A549 (cell line): Measurements from ENCODE around the gene VEZT.
A peak's percentile ranks its signal among the peaks of the same experiment; 100 is the strongest.

Experiments used
- BHLHE40 ChIP-seq: IDR thresholded peaks from 2 replicates; pipeline ENCODE4 v1.6.1; 2012; ENCODE audit warnings: low read depth, low read length, inconsistent platforms
- CEBPB ChIP-seq, 2 experiments: fragments of >200 bp in 1 of 2; sonication (Bioruptor Twin) in 1 of 2; formaldehyde crosslinking in 1 of 2; IDR thresholded peaks; 2 replicates each; pipeline ENCODE4 v1.6.1; 2012 to 2016
- CTCF ChIP-seq: fragments of >200 bp; sonication (Bioruptor Twin); formaldehyde crosslinking; IDR thresholded peaks from 3 replicates; pipeline ENCODE4 v1.5.1; 2016
- MAFK ChIP-seq: fragments of 450-650 bp; IDR thresholded peaks from 2 replicates; pipeline ENCODE4 v1.6.1; 2014; ENCODE audit not compliant: partially characterized antibody
- MYC ChIP-seq: IDR thresholded peaks from 2 replicates; pipeline ENCODE4 v1.6.1; 2012; ENCODE audit warnings: mild to moderate bottlenecking, inconsistent platforms, low read length, improper control_type of control experiment, borderline replicate concordance
- PHF8 ChIP-seq: fragments of 200-600 bp; sonication (generic); IDR thresholded peaks from 2 replicates; pipeline ENCODE4 v1.6.1; 2016; ENCODE audit warnings: low read depth, mild to moderate bottlenecking, antibody characterized with exemption, moderate library complexity, borderline replicate concordance
- POLR2A ChIP-seq: IDR thresholded peaks from 2 replicates; pipeline ENCODE4 v1.6.1; 2012; ENCODE audit warnings: mild to moderate bottlenecking, low read length
- POLR2AphosphoS2 ChIP-seq: conservative IDR thresholded peaks from 2 replicates; pipeline ENCODE4 v1.6.1; 2012; ENCODE audit warnings: low read length, improper control_type of control experiment, inconsistent platforms
- RAD21 ChIP-seq, 2 experiments: fragments of >200 bp in 1 of 2; sonication (Bioruptor Twin) in 1 of 2; formaldehyde crosslinking in 1 of 2; IDR thresholded peaks in 1 of 2; conservative IDR thresholded peaks in 1 of 2; 2 replicates in 1 of 2; 3 replicates in 1 of 2; pipeline ENCODE4 v1.6.1; 2012 to 2018; ENCODE audit warnings: inconsistent platforms in 1 of 2
- RCOR1 ChIP-seq: fragments of 150-350 bp; IDR thresholded peaks from 2 replicates; pipeline ENCODE4 v1.6.1; 2014; ENCODE audit warnings: antibody characterized with exemption, low read length, low read depth
- RNF2 ChIP-seq: fragments of 200-600 bp; sonication (generic); IDR thresholded peaks from 2 replicates; pipeline ENCODE4 v1.6.1; 2016; ENCODE audit warnings: low read depth, mild to moderate bottlenecking, antibody characterized with exemption, moderate library complexity, borderline replicate concordance
- SMC3 ChIP-seq: fragments of >200 bp; sonication (Bioruptor Twin); formaldehyde crosslinking; IDR thresholded peaks from 3 replicates; pipeline ENCODE4 v1.6.1; 2018; ENCODE audit warnings: inconsistent platforms
- SREBF2 ChIP-seq: fragments of 450-650 bp; IDR thresholded peaks from 2 replicates; pipeline ENCODE4 v1.6.1; 2014; ENCODE audit warnings: mild to moderate bottlenecking, moderate library complexity

- TF ChIP-seq CTCF (no peak), MYC (no peak), SREBF2 (no peak), SMC3 (peak; percentile 31), POLR2AphosphoS2 (no peak), CEBPB (IDR thresholded peaks at IDR 0.05) (peak; percentile 69 to 91; a peak in 3 of 4 replicates), BHLHE40 (no peak), POLR2A (no peak), RCOR1 (no peak), RNF2 (no peak), MAFK (no peak), PHF8 (no peak), RAD21 (conservative IDR thresholded peaks at IDR 0.05 in 1 of 2, IDR thresholded peaks at IDR 0.05 in 1 of 2) (no peak; a peak in 1 of 5 replicates)
These were observed 16.4 kb upstream of the VEZT start for GRCh38 chr12:95201056-95201670.
